HepG2 (cell line): Measurements from ENCODE around the gene IL1RL2. TPM values are rescaled to one million over a fixed set of nuclear protein-coding genes. Genes with fewer than 3 reads are reported as not detected.

Experiments used
- HIVEP1 ChIP-seq: sonication (generic); formaldehyde crosslinking; IDR thresholded peaks from 2 replicates; pipeline ENCODE4 v1.4.0; 2020; ENCODE audit warnings: mild to moderate bottlenecking, missing genetic modification reagents
- NCOA2 ChIP-seq: sonication (generic); formaldehyde crosslinking; IDR thresholded peaks from 2 replicates; pipeline ENCODE4 v1.8.0; 2022; ENCODE audit warnings: inconsistent platforms
- PHF21A ChIP-seq: sonication (generic); formaldehyde crosslinking; IDR thresholded peaks from 2 replicates; pipeline ENCODE4 v1.5.0; 2020; ENCODE audit warnings: mild to moderate bottlenecking, missing genetic modification reagents
- PRPF4 ChIP-seq: fragments of 200-400 bp; formaldehyde crosslinking; IDR thresholded peaks from 2 replicates; pipeline ENCODE4 v1.6.1; 2016; ENCODE audit warnings: low read length, low read depth; ENCODE audit not compliant: poor library complexity, severe bottlenecking
- REPIN1 ChIP-seq: sonication (generic); formaldehyde crosslinking; IDR thresholded peaks from 2 replicates; pipeline ENCODE4 v1.8.0; 2022; ENCODE audit warnings: missing genetic modification reagents, low read depth, mild to moderate bottlenecking, borderline replicate concordance
- SP5 ChIP-seq: IDR thresholded peaks from 2 replicates; pipeline ENCODE4 v1.6.1; 2016; ENCODE audit warnings: low read depth, borderline replicate concordance
- USF2 ChIP-seq, 2 experiments: sonication (generic) in 1 of 2; formaldehyde crosslinking in 1 of 2; IDR thresholded peaks; 2 replicates each; pipeline versions ENCODE4 v1.5.1 to v1.6.1; 2011 to 2020; ENCODE audit warnings: borderline replicate concordance in 1 of 2, low read depth in 1 of 2, low read length in 1 of 2, mild to moderate bottlenecking in 1 of 2, missing genetic modification reagents in 1 of 2, moderate library complexity in 1 of 2
- YY1 ChIP-seq: IDR thresholded peaks from 2 replicates; pipeline ENCODE4 v1.6.1; 2011; ENCODE audit warnings: low read length, low read depth, moderate library complexity, mild to moderate bottlenecking; ENCODE audit not compliant: insufficient read depth, insufficient replicate concordance
- ZFP1 ChIP-seq: IDR thresholded peaks from 2 replicates; pipeline ENCODE4 v1.6.1; 2016
- ZNF260 ChIP-seq: sonication (generic); formaldehyde crosslinking; IDR thresholded peaks from 2 replicates; pipeline ENCODE4 v1.4.0; 2020; ENCODE audit warnings: missing genetic modification reagents, low read depth, mild to moderate bottlenecking, borderline replicate concordance
- ZNF263 ChIP-seq: sonication (generic); formaldehyde crosslinking; IDR thresholded peaks from 2 replicates; pipeline ENCODE4 v1.4.0; 2020; ENCODE audit warnings: missing genetic modification reagents
- ZNF781 ChIP-seq: sonication (generic); formaldehyde crosslinking; IDR thresholded peaks from 2 replicates; pipeline ENCODE4 v1.5.1; 2020; ENCODE audit warnings: borderline replicate concordance, mild to moderate bottlenecking, missing genetic modification reagents; ENCODE audit errors: not compliant biosample characterization
- polyA plus RNA-seq, 8 experiments: library from polyadenylated mRNA; depleted of rRNA in 3 of 8; stranded (reverse) in 7 of 8; unstranded in 1 of 8; fragments of >200 nt; fragmentation: Illumina TruSeq in 4 of 8; extraction: Trizol in 4 of 8; gene quantifications; 2 replicates each; pipeline versions ENCODE4 v1.2.1 to v1.2.3, GENCODE V29; 2011 to 2016; ENCODE audit warnings: low read depth in 4 of 8, missing spikeins in 1 of 8, mixed read lengths in 1 of 8; ENCODE audit not compliant: insufficient read depth in 1 of 8
- total RNA-seq, 5 experiments: library from RNA; depleted of rRNA; stranded (reverse); fragments of >200 nt; fragmentation: Illumina TruSeq; extraction: Trizol; gene quantifications; 2 replicates each; pipeline ENCODE4 v1.2.3, GENCODE V29; 2016; ENCODE audit warnings: low read depth in 1 of 5
- TF ChIP-seq, protein P1 (sequence below): sonication (generic); formaldehyde crosslinking; IDR thresholded peaks from 2 replicates; pipeline ENCODE4 v1.8.0; 2022; ENCODE audit warnings: missing genetic modification reagents, low read depth, mild to moderate bottlenecking, borderline replicate concordance
- TF ChIP-seq, protein P2 (sequence below): sonication (generic); formaldehyde crosslinking; IDR thresholded peaks from 2 replicates; pipeline ENCODE4 v1.4.0; 2020; ENCODE audit warnings: missing genetic modification reagents, borderline replicate concordance
- TF ChIP-seq, protein P3 (sequence below): IDR thresholded peaks from 2 replicates; pipeline ENCODE4 v1.6.1; 2016; ENCODE audit warnings: low read depth, missing genetic modification reagents, missing compliant biosample characterization

Gene IL1RL2
- total and polyA plus RNA-seq, 2 of the 13 experiments (the other 11 are each of a cell fraction or from before 2014, with no cell fraction given) = 0.03 TPM; not detected in 1

DNA sequence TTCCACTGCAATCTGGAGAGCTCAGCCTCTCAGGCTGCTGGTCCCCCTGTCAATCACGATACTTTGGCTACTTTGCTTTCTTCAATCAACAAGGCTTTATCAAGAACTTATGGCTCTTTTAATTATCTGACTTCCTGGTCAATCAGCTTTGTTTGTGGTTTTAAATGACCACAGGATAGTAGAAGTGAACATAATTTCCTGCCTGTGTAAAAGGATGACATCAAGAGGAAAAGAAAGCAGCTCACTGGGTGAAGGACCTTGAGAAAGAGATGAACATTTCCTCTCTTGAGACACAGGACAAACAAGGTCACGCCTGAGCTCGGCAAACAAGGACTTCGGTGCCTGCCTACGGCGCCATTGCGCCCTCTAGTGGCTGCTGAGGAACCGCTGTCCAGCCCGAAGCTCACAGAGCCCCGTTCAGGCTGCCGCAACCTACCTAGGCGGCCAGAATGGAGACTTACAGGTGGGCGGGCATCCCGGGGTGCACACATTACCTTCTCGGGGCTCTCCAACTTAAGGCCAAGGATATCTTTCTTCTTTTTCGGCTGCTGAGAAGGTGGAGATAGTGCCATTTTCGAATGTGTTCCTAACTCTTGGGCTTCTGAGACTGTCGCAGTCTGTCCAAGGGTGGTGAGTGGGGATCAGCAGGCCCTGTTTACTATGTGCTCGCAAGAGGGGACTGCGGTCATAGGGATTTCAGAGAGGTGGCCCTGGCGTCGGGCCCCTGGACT, 54.0 kb downstream of the IL1RL2 start (continued):
- TF ChIP-seq USF2 (IDR thresholded peaks at IDR 0.05; ENCODE audit: low read depth, low read length) = no peak
- TF ChIP-seq USF2 (CRISPR knock-in tag; IDR thresholded peaks at IDR 0.05; ENCODE audit: borderline replicate concordance) = no peak
- peak; percentile 89 for TF ChIP-seq NCOA2
- peak; percentile 93 for TF ChIP-seq ZFP1 (CRISPR knock-in tag)
- TF ChIP-seq, protein P1, sequence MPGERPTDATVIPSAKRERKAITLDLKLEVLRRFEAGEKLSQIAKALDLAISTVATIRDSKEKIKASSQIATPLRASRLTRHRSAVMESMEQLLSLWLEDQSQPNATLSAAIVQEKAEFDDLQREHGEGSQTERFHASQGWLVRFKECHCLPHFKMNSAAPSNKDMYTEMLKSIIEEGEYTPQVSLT (CRISPR knock-in tag) = no peak
- peak; percentile 67 for TF ChIP-seq PHF21A (CRISPR knock-in tag)
- peak; percentile 35; the same call in 1 of the 2 replicates for TF ChIP-seq ZNF263 (CRISPR knock-in tag)
- TF ChIP-seq, protein P2, sequence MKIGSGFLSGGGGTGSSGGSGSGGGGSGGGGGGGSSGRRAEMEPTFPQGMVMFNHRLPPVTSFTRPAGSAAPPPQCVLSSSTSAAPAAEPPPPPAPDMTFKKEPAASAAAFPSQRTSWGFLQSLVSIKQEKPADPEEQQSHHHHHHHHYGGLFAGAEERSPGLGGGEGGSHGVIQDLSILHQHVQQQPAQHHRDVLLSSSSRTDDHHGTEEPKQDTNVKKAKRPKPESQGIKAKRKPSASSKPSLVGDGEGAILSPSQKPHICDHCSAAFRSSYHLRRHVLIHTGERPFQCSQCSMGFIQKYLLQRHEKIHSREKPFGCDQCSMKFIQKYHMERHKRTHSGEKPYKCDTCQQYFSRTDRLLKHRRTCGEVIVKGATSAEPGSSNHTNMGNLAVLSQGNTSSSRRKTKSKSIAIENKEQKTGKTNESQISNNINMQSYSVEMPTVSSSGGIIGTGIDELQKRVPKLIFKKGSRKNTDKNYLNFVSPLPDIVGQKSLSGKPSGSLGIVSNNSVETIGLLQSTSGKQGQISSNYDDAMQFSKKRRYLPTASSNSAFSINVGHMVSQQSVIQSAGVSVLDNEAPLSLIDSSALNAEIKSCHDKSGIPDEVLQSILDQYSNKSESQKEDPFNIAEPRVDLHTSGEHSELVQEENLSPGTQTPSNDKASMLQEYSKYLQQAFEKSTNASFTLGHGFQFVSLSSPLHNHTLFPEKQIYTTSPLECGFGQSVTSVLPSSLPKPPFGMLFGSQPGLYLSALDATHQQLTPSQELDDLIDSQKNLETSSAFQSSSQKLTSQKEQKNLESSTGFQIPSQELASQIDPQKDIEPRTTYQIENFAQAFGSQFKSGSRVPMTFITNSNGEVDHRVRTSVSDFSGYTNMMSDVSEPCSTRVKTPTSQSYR (CRISPR knock-in tag) = no peak
- TF ChIP-seq SP5 (CRISPR knock-in tag) = peak; percentile 32; the same call in 1 of the 2 replicates
- no peak for TF ChIP-seq ZNF260 (CRISPR knock-in tag)
- TF ChIP-seq YY1 = peak; percentile 71
- peak; percentile 70 for TF ChIP-seq ZNF781
- TF ChIP-seq, protein P3, sequence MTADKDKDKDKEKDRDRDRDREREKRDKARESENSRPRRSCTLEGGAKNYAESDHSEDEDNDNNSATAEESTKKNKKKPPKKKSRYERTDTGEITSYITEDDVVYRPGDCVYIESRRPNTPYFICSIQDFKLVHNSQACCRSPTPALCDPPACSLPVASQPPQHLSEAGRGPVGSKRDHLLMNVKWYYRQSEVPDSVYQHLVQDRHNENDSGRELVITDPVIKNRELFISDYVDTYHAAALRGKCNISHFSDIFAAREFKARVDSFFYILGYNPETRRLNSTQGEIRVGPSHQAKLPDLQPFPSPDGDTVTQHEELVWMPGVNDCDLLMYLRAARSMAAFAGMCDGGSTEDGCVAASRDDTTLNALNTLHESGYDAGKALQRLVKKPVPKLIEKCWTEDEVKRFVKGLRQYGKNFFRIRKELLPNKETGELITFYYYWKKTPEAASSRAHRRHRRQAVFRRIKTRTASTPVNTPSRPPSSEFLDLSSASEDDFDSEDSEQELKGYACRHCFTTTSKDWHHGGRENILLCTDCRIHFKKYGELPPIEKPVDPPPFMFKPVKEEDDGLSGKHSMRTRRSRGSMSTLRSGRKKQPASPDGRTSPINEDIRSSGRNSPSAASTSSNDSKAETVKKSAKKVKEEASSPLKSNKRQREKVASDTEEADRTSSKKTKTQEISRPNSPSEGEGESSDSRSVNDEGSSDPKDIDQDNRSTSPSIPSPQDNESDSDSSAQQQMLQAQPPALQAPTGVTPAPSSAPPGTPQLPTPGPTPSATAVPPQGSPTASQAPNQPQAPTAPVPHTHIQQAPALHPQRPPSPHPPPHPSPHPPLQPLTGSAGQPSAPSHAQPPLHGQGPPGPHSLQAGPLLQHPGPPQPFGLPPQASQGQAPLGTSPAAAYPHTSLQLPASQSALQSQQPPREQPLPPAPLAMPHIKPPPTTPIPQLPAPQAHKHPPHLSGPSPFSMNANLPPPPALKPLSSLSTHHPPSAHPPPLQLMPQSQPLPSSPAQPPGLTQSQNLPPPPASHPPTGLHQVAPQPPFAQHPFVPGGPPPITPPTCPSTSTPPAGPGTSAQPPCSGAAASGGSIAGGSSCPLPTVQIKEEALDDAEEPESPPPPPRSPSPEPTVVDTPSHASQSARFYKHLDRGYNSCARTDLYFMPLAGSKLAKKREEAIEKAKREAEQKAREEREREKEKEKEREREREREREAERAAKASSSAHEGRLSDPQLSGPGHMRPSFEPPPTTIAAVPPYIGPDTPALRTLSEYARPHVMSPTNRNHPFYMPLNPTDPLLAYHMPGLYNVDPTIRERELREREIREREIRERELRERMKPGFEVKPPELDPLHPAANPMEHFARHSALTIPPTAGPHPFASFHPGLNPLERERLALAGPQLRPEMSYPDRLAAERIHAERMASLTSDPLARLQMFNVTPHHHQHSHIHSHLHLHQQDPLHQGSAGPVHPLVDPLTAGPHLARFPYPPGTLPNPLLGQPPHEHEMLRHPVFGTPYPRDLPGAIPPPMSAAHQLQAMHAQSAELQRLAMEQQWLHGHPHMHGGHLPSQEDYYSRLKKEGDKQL (CRISPR knock-in tag) = peak; percentile 67; the same call in 1 of the 2 replicates
- no peak for TF ChIP-seq PRPF4
- TF ChIP-seq HIVEP1 = 0 out of 2 replicates have a peak, but pooled peaks have one; percentile 66
- TF ChIP-seq REPIN1 (CRISPR knock-in tag) = peak; percentile 84; the same call in 1 of the 2 replicates
